Mesendoderm (in vitro differentiated cells): ENCODE results near the gene SNRNP40.

Experiments
- DNase-seq: peaks from one replicate; pipeline ENCODE4 v3.0.0; 2013
- H2AK5ac ChIP-seq: 2 replicates; pipeline ENCODE4 v1.6.1; 2013; ENCODE audit warnings: low read length, inconsistent platforms
- H2BK120ac ChIP-seq: 2 replicates; pipeline ENCODE4 v1.6.1; 2013; ENCODE audit warnings: low read depth, mild to moderate bottlenecking, low read length, moderate library complexity, mixed read lengths
- H2BK15ac ChIP-seq: replicated peaks from 2 replicates; pipeline ENCODE4 v1.6.1; 2013; ENCODE audit warnings: low read depth, mild to moderate bottlenecking, moderate library complexity
- H2BK5ac ChIP-seq: 2 replicates; pipeline ENCODE4 v1.6.1; 2013; ENCODE audit warnings: low read length, inconsistent platforms
- H3K18ac ChIP-seq: 2 replicates; pipeline ENCODE4 v1.6.1; 2013; ENCODE audit warnings: mild to moderate bottlenecking, low read length, mixed read lengths
- H3K23ac ChIP-seq: one replicate; pipeline ENCODE4 v1.6.1; 2013; ENCODE audit warnings: low read length
- H3K27ac ChIP-seq: 2 replicates; pipeline ENCODE4 v1.5.1; 2013; ENCODE audit warnings: low read depth, mild to moderate bottlenecking, inconsistent platforms, low read length, moderate library complexity
- H3K27me3 ChIP-seq: 2 replicates; pipeline ENCODE4 v1.6.1; 2013; ENCODE audit warnings: low read length, control low read depth, mild to moderate bottlenecking, inconsistent platforms; ENCODE audit not compliant: insufficient read depth, poor library complexity
- H3K36me3 ChIP-seq: 2 replicates; pipeline ENCODE4 v1.6.1; 2013; ENCODE audit warnings: low read length, inconsistent platforms; ENCODE audit not compliant: control insufficient read depth, insufficient read depth
- H3K4ac ChIP-seq: one replicate; pipeline ENCODE4 v1.6.1; 2013; ENCODE audit warnings: low read depth, mild to moderate bottlenecking, low read length, moderate library complexity
- H3K4me1 ChIP-seq: 2 replicates; pipeline ENCODE4 v1.6.1; 2013; ENCODE audit warnings: low read depth, low read length, inconsistent platforms; ENCODE audit not compliant: control insufficient read depth
- H3K4me2 ChIP-seq: 2 replicates; pipeline ENCODE4 v1.6.1; 2013; ENCODE audit warnings: low read length
- H3K4me3 ChIP-seq: 2 replicates; pipeline ENCODE4 v1.5.1; 2013; ENCODE audit warnings: mild to moderate bottlenecking, low read length
- H3K56ac ChIP-seq: one replicate; pipeline ENCODE4 v1.6.1; 2013; ENCODE audit warnings: low read length
- H3K79me1 ChIP-seq: 2 replicates; pipeline ENCODE4 v1.6.1; 2013; ENCODE audit warnings: low read length, inconsistent platforms
- H3K79me2 ChIP-seq: 2 replicates; pipeline ENCODE4 v1.6.1; 2013; ENCODE audit warnings: mild to moderate bottlenecking, low read length; ENCODE audit not compliant: control insufficient read depth, insufficient read depth
- H3K9ac ChIP-seq: 2 replicates; pipeline ENCODE4 v1.6.1; 2013; ENCODE audit warnings: low read length, inconsistent platforms
- H4K5ac ChIP-seq: one replicate; pipeline ENCODE4 v1.6.1; 2013; ENCODE audit warnings: low read length
- H4K8ac ChIP-seq: one replicate; pipeline ENCODE4 v1.6.1; 2013; ENCODE audit warnings: low read depth, mild to moderate bottlenecking, control low read depth, low read length, moderate library complexity
- WGBS: extraction: QIAGEN DNeasy Blood & Tissue Kit; methylation state at CpG from one replicate; pipeline ENCODE4 v1.1.7; 2013; ENCODE audit warnings: low lambda C conversion rate, missing lambda C conversion rate; ENCODE audit not compliant: insufficient coverage; ENCODE audit errors: extremely low coverage; 5-methylcytosine and 5-hydroxymethylcytosine counted together

The SNRNP40 gene

DNA sequence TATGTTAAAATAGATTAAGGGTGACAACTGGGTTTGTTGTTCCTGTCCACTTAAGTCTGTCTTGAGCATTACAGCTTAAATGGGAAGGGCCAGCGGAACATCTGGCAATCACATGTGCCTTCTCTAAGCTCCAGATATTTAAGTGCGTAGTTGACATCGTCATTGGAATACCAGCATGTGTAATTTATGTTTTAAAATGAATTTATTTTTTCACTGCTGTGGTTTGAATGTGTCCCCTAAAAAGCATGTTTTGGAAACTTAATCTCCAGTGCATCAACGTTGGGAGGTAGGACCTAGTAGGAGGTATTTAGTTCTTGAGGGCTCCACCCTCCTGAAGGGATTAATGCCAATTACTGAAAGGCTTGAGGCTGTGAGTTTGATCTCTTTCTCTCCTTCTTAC lies 13.6 kb upstream of the SNRNP40 start:
- Histone ChIP-seq H3K23ac (no peak overlapping the region), H3K36me3 (peaks cover 2% of the 10 kb centered on the region), H3K9ac (no peak overlapping the region), H3K27ac (no peak overlapping the region), H2AK5ac (no peak overlapping the region), H3K79me2 (no peaks in the 10 kb centered on the region), H3K4ac (no peak overlapping the region), H4K5ac (no peak overlapping the region), H2BK120ac (no peak overlapping the region), H4K8ac (no peak overlapping the region), H3K27me3 (no peaks in the 10 kb centered on the region), H3K4me1 (no peaks in the 10 kb centered on the region), H3K18ac (no peak overlapping the region), H3K56ac (no peak overlapping the region), H3K4me2 (no peak overlapping the region), H3K4me3 (no peak overlapping the region), H2BK5ac (no peak overlapping the region), H3K79me1 (no peaks in the 10 kb centered on the region), H2BK15ac (no peak overlapping the region)
- no CpG with 5 or more reads among the region's 4 CpGs for WGBS
- no peak for DNase-seq

DNA sequence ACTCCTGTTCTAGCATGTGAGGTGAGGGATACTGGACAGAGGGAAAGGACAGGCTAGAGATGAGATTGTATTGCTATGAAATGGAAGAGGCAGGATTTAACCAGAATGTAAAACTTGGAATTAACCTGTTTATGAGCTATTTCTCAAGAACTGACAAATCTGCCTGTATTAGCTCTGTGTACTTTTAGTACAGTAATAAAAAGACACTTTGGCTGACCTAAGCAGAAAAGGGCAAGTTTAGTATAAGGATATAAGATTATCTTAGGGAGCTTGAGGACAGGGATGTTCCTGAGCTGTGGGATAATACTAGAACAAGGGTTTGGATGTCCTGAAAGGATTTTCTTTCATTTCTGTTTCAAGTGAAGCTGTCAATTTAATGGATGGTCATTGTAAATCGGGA lies 11.4 kb upstream of the SNRNP40 start:
- no peak overlapping the region for H2AK5ac ChIP-seq
- peaks cover 2% of the 10 kb centered on the region for H3K36me3 ChIP-seq
- H3K27me3 ChIP-seq: no peaks in the 10 kb centered on the region
- H3K79me2 ChIP-seq: peaks cover 6% of the 10 kb centered on the region
- H3K9ac ChIP-seq: no peak overlapping the region
- H3K4ac ChIP-seq: no peak overlapping the region
- no peak overlapping the region for H2BK5ac ChIP-seq
- no peak overlapping the region for H2BK120ac ChIP-seq
- no peak overlapping the region for H4K5ac ChIP-seq
- no peak overlapping the region for H3K23ac ChIP-seq
- H3K27ac ChIP-seq: no peak overlapping the region
- DNase-seq: no peak
- no peaks in the 10 kb centered on the region for H3K4me1 ChIP-seq
- WGBS: no CpG with 5 or more reads among the region's 1 CpG
- H3K4me2 ChIP-seq: no peak overlapping the region
- no peak overlapping the region for H3K56ac ChIP-seq
- H3K79me1 ChIP-seq: peaks cover 6% of the 10 kb centered on the region
- no peak overlapping the region for H4K8ac ChIP-seq
- no peak overlapping the region for H3K18ac ChIP-seq
- no peak overlapping the region for H2BK15ac ChIP-seq
- H3K4me3 ChIP-seq: no peak overlapping the region

DNA sequence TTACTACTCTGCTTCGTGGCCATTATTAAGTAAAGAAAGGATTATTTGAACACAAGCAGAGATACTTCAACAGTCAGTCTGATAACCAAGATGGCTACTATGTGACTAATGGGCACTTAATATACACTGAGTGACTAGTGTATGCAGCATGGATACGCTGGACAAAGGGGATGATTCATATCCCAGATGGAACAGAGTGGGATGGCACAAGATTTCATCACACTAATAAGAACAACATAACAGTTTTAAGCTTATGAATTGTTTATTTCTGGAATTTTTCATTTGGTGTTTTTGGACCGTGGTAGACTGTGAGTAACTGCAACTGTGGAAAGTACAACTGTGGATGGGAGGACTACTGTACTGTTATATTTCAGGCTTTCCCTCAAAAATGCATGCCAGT lies 9.7 kb upstream of the SNRNP40 start:
- Histone ChIP-seq H4K5ac (no peak overlapping the region), H3K9ac (no peak overlapping the region), H3K23ac (no peak overlapping the region), H3K27me3 (no peaks in the 10 kb centered on the region), H3K27ac (no peak overlapping the region), H3K79me2 (peaks cover 8% of the 10 kb centered on the region), H2BK5ac (no peak overlapping the region), H4K8ac (no peak overlapping the region), H3K56ac (no peak overlapping the region), H3K18ac (no peak overlapping the region), H3K4ac (no peak overlapping the region), H2BK15ac (no peak overlapping the region), H2BK120ac (no peak overlapping the region), H3K4me3 (no peak overlapping the region), H3K36me3 (no peaks in the 10 kb centered on the region), H2AK5ac (no peak overlapping the region), H3K79me1 (peaks cover 7% of the 10 kb centered on the region), H3K4me2 (no peak overlapping the region), H3K4me1 (no peaks in the 10 kb centered on the region)
- DNase-seq: no peak
- WGBS: no CpG with 5 or more reads among the region's 3 CpGs

DNA sequence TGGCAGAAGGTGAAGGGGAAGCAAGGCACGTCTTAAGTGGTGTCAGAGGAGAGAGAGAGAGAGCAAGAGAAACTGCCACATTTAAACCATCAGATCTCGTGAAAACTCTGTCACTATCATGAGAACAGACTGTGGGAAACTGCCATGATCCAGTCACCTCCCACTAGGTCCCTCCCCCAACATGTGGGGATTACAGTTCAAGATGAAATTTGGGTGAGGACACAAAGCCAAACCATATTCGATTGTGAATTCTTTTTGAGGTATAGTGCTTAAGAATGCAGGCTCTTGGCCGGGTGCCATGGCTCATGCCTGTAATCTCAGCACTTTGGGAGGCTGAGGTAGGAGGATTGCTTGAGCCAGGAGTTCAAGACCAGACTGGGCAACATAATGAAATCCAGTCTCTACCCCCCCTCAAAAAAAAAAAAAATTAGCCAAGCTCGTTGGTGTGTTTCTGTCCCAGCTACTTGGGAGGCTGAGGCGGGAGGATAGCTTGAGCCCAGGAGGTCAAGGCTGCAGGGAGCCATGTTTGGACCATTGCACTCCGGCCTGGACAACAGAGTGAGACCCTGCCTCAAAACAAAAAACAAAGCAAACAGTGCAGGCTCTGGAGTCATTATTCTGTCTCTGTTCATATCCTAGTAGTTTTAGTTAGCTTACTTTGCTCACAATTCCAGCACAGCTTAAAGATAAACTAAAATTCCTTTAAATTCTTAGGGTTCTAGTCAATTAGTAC lies 6.3 kb upstream of the SNRNP40 start:
- Histone ChIP-seq H4K5ac (no peak overlapping the region), H4K8ac (no peak overlapping the region), H3K4ac (no peak overlapping the region), H3K36me3 (no peaks in the 10 kb centered on the region), H3K4me3 (no peak overlapping the region), H2AK5ac (no peak overlapping the region), H3K23ac (no peak overlapping the region), H3K4me1 (peaks cover 3% of the 10 kb centered on the region), H3K27ac (no peak overlapping the region), H2BK120ac (no peak overlapping the region), H3K56ac (no peak overlapping the region), H2BK15ac (no peak overlapping the region), H3K9ac (no peak overlapping the region), H2BK5ac (no peak overlapping the region), H3K4me2 (no peak overlapping the region), H3K79me2 (peaks cover 34% of the 10 kb centered on the region), H3K79me1 (peaks cover 18% of the 10 kb centered on the region), H3K18ac (no peak overlapping the region), H3K27me3 (no peaks in the 10 kb centered on the region)
- no CpG with 5 or more reads among the region's 7 CpGs for WGBS
- DNase-seq: no peak

DNA sequence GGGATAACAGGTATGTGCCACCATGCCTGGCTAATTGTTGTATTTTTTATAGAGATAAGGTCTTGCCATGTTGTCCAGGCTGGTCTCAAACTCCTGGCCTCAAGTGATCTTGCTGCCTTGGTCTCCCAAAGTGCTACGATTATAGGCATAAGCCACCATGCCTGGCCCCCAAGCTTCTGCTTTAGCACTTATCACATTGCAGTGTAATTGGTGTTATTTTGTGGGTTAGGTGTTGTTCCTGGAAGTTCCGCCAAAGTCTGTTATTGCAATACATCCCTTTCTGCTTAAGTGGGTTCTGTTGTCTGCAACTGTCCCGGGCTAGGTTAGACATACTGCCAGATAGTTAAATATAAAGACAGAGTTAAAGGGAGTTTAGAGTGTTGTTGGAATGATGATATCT lies 3.6 kb upstream of the SNRNP40 start:
- Histone ChIP-seq H4K5ac (no peak overlapping the region), H2BK120ac (no peak overlapping the region), H4K8ac (no peak overlapping the region), H3K4me1 (peaks cover 7% of the 10 kb centered on the region), H3K36me3 (no peaks in the 10 kb centered on the region), H3K79me2 (peaks cover 55% of the 10 kb centered on the region), H2BK5ac (no peak overlapping the region), H3K23ac (no peak overlapping the region), H3K56ac (no peak overlapping the region), H3K27ac (no peak overlapping the region), H3K18ac (no peak overlapping the region), H3K4ac (no peak overlapping the region), H3K4me2 (no peak overlapping the region), H2AK5ac (no peak overlapping the region), H3K4me3 (no peak overlapping the region), H2BK15ac (no peak overlapping the region), H3K27me3 (no peaks in the 10 kb centered on the region), H3K9ac (no peak overlapping the region), H3K79me1 (peaks cover 30% of the 10 kb centered on the region)
- WGBS: no CpG with 5 or more reads among the region's 3 CpGs
- DNase-seq: no peak

DNA sequence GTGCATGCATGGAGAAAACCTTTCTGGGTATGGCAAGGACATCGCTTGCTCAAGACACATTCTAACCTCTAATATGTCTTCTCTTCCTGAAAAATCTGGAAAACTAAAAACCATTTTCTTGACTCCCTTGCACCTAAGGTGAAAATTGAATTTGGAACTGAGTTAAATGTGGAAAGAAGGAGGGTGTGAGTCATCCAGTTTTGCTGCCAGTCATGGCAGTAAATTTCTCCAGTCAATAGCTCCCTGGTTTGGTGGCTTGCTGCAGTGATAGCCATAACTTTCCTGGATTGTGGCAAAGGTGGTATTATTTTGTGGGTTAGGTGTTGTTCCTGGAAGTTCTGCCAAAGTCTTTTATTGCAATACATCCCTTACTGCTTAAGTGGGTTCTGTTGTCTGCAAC lies 2.8 kb upstream of the SNRNP40 start:
- Histone ChIP-seq H3K4ac (no peak overlapping the region), H2AK5ac (no peak overlapping the region), H4K8ac (no peak overlapping the region), H3K4me3 (no peak overlapping the region), H3K9ac (no peak overlapping the region), H3K4me1 (peaks cover 7% of the 10 kb centered on the region), H3K27ac (no peak overlapping the region), H3K79me2 (peaks cover 59% of the 10 kb centered on the region), H2BK120ac (no peak overlapping the region), H2BK5ac (no peak overlapping the region), H4K5ac (no peak overlapping the region), H3K27me3 (no peaks in the 10 kb centered on the region), H3K36me3 (no peaks in the 10 kb centered on the region), H3K79me1 (peaks cover 30% of the 10 kb centered on the region), H2BK15ac (no peak overlapping the region), H3K56ac (no peak overlapping the region), H3K4me2 (no peak overlapping the region), H3K18ac (no peak overlapping the region), H3K23ac (no peak overlapping the region)
- no peak for DNase-seq
- WGBS: no CpG with 5 or more reads among the region's 1 CpG
